Liver (tissue), 9 donors: ENCODE data around the gene GNG8. TPM values are rescaled to one million over a fixed set of nuclear protein-coding genes. Genes with fewer than 3 reads are reported as not detected.

Experiments used
- DNase-seq: peaks from one replicate; pipeline ENCODE4 v3.0.0-alpha.2; 2017; ENCODE audit warnings: low spot score
- H3K27ac ChIP-seq, 2 donors: one replicate each; pipeline ENCODE4 v1.7.0; 2013; ENCODE audit warnings: inconsistent platforms in 2 of 2, low read length in 2 of 2, control low read depth in 1 of 2, low read depth in 1 of 2, mild to moderate bottlenecking in 1 of 2
- H3K27me3 ChIP-seq, 4 donors: one replicate each; pipeline versions ENCODE4 v1.6.1 to v1.7.0; 2013; ENCODE audit warnings: low read length in 3 of 4, inconsistent platforms in 1 of 4, mild to moderate bottlenecking in 1 of 4, moderate library complexity in 1 of 4; ENCODE audit not compliant: control insufficient read depth in 4 of 4, insufficient read depth in 4 of 4
- H3K36me3 ChIP-seq, 4 donors: one replicate each; pipeline versions ENCODE4 v1.6.1 to v1.7.0; 2013; ENCODE audit warnings: low read length in 3 of 4, mild to moderate bottlenecking in 3 of 4, low read depth in 1 of 4, moderate library complexity in 1 of 4; ENCODE audit not compliant: control insufficient read depth in 4 of 4, insufficient read depth in 3 of 4
- H3K4me1 ChIP-seq, 4 donors: one replicate each; pipeline versions ENCODE4 v1.6.1 to v1.7.0; 2013; ENCODE audit warnings: low read length in 3 of 4, mild to moderate bottlenecking in 3 of 4, moderate library complexity in 1 of 4; ENCODE audit not compliant: control insufficient read depth in 4 of 4, insufficient read depth in 4 of 4
- H3K4me3 ChIP-seq, 3 donors: one replicate each; pipeline versions ENCODE4 v1.6.1 to v1.7.0; 2013; ENCODE audit warnings: low read length in 3 of 3, control low read depth in 1 of 3, low read depth in 1 of 3, mild to moderate bottlenecking in 1 of 3
- H3K9ac ChIP-seq, 2 donors: one replicate each; pipeline ENCODE4 v1.7.0; 2013; ENCODE audit warnings: low read length in 2 of 2, mild to moderate bottlenecking in 2 of 2, moderate library complexity in 2 of 2, control low read depth in 1 of 2, low read depth in 1 of 2
- H3K9me3 ChIP-seq, 4 donors: one replicate each; pipeline versions ENCODE4 v1.6.1 to v1.7.0; 2013; ENCODE audit warnings: low read length in 3 of 4; ENCODE audit not compliant: control insufficient read depth in 4 of 4
- EGR1 ChIP-seq, 2 donors: IDR thresholded peaks; 2 replicates each; pipeline ENCODE4 v1.6.1; 2016 to 2018; ENCODE audit warnings: antibody characterized with exemption in 2 of 2, low read depth in 2 of 2
- FOXA1 ChIP-seq: IDR thresholded peaks from 2 replicates; pipeline ENCODE4 v1.6.1; 2016; ENCODE audit warnings: antibody characterized with exemption
- FOXA2 ChIP-seq: IDR thresholded peaks from 2 replicates; pipeline ENCODE4 v1.6.1; 2016; ENCODE audit warnings: antibody characterized with exemption
- GABPA ChIP-seq, 2 donors: IDR thresholded peaks in 1 of 2; conservative IDR thresholded peaks in 1 of 2; 2 replicates each; pipeline ENCODE4 v1.6.1; 2016; ENCODE audit warnings: antibody characterized with exemption in 2 of 2, mild to moderate bottlenecking in 1 of 2, moderate library complexity in 1 of 2
- HNF4A ChIP-seq, 2 donors: conservative IDR thresholded peaks; 2 replicates each; pipeline ENCODE4 v1.6.1; 2016; ENCODE audit warnings: antibody characterized with exemption in 2 of 2, mild to moderate bottlenecking in 2 of 2
- HNF4G ChIP-seq: IDR thresholded peaks from 2 replicates; pipeline ENCODE4 v1.6.1; 2016; ENCODE audit warnings: antibody characterized with exemption
- RAD21 ChIP-seq, 2 donors: IDR thresholded peaks; 2 replicates each; pipeline ENCODE4 v1.6.1; 2016; ENCODE audit warnings: antibody characterized with exemption in 2 of 2, mild to moderate bottlenecking in 2 of 2
- RXRA ChIP-seq, 2 donors: IDR thresholded peaks; 2 replicates each; pipeline ENCODE4 v1.6.1; 2017 to 2018; ENCODE audit warnings: antibody characterized with exemption in 2 of 2, mild to moderate bottlenecking in 1 of 2
- SP1 ChIP-seq: IDR thresholded peaks from 2 replicates; pipeline ENCODE4 v1.6.1; 2018; ENCODE audit warnings: antibody characterized with exemption, mild to moderate bottlenecking
- TAF1 ChIP-seq: conservative IDR thresholded peaks from 2 replicates; pipeline ENCODE4 v1.6.1; 2016; ENCODE audit warnings: antibody characterized with exemption, mild to moderate bottlenecking
- YY1 ChIP-seq: IDR thresholded peaks from 2 replicates; pipeline ENCODE4 v1.6.1; 2016; ENCODE audit warnings: antibody characterized with exemption, mild to moderate bottlenecking
- ZBTB33 ChIP-seq: IDR thresholded peaks from 2 replicates; pipeline ENCODE4 v1.6.1; 2016; ENCODE audit warnings: antibody characterized with exemption
- WGBS: extraction: QIAGEN DNeasy Blood & Tissue Kit; methylation state at CpG from one replicate; pipeline ENCODE4 v1.1.7; 2013; 5-methylcytosine and 5-hydroxymethylcytosine counted together
- polyA plus RNA-seq, 2 donors: library from polyadenylated mRNA; stranded (reverse) in 1 of 2; unstranded in 1 of 2; fragments of 200-250 nt in 1 of 2; fragments of >200 nt in 1 of 2; fragmentation: Nextera tagmentation in 1 of 2; extraction: Ambion mirVana in 1 of 2; gene quantifications; one replicate each; pipeline versions ENCODE4 v1.2.1 to v1.2.3, GENCODE V29; 2013 to 2015
- total RNA-seq, 2 donors: library from RNA; depleted of rRNA; stranded (reverse); fragments of >200 nt; gene quantifications; one replicate each; pipeline ENCODE4 v1.2.3, GENCODE V29; 2014
- TF ChIP-seq, protein P1 (sequence below): fragments of 150-350 bp; IDR thresholded peaks from 2 replicates; pipeline ENCODE4 v1.5.1; 2017; ENCODE audit warnings: improper control_type of control experiment, low read depth, low read length; ENCODE audit not compliant: missing input control
- TF ChIP-seq, protein P2 (sequence below): IDR thresholded peaks from 2 replicates; pipeline ENCODE4 v1.6.1; 2016; ENCODE audit warnings: antibody characterized with exemption, mild to moderate bottlenecking
- donor health status: healthy.
- donor health status: healthy.
- donor health status: healthy.
- donor health status: healthy.
- donor health status: healthy.

The GNG8 gene
- not detected for total RNA-seq
- not detected for polyA plus RNA-seq

- Histone ChIP-seq H3K27ac (no peak within 1 kb of the TSS), H3K4me1 (peaks cover 4 to 22% (median 18%) of the 10 kb centered on the region in 4 donors), H3K36me3 (no peaks in the 10 kb centered on the region), H3K27me3 (peaks cover 0 to 19% (median 3%) of the 10 kb centered on the region in 4 donors), H3K9me3 (no peaks in the 10 kb centered on the region), H3K9ac (no peak within 1 kb of the TSS), H3K4me3 (no peak within 1 kb of the TSS)
- DNase-seq, result no peak
- TF ChIP-seq RAD21 (IDR thresholded peaks at IDR 0.05), result no peak
- TF ChIP-seq, protein P1, sequence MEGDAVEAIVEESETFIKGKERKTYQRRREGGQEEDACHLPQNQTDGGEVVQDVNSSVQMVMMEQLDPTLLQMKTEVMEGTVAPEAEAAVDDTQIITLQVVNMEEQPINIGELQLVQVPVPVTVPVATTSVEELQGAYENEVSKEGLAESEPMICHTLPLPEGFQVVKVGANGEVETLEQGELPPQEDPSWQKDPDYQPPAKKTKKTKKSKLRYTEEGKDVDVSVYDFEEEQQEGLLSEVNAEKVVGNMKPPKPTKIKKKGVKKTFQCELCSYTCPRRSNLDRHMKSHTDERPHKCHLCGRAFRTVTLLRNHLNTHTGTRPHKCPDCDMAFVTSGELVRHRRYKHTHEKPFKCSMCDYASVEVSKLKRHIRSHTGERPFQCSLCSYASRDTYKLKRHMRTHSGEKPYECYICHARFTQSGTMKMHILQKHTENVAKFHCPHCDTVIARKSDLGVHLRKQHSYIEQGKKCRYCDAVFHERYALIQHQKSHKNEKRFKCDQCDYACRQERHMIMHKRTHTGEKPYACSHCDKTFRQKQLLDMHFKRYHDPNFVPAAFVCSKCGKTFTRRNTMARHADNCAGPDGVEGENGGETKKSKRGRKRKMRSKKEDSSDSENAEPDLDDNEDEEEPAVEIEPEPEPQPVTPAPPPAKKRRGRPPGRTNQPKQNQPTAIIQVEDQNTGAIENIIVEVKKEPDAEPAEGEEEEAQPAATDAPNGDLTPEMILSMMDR, result no peak
- TF ChIP-seq ZBTB33, result no peak
- no peak for TF ChIP-seq TAF1
- no peak for TF ChIP-seq RXRA (IDR thresholded peaks at IDR 0.05)
- TF ChIP-seq HNF4A (conservative IDR thresholded peaks at IDR 0.05), result no peak
- TF ChIP-seq EGR1 (IDR thresholded peaks at IDR 0.05; ENCODE audit: low read depth in 2 of 2), result no peak
- TF ChIP-seq FOXA2, result no peak
- no peak for TF ChIP-seq HNF4G
- TF ChIP-seq YY1, result no peak
- no peak for TF ChIP-seq GABPA (IDR thresholded peaks at IDR 0.05 in 1 of 2, conservative IDR thresholded peaks at IDR 0.05 in 1 of 2)
- TF ChIP-seq SP1, result no peak
- 18% methylated on average over 34 of the region's 34 CpGs for WGBS
Measured at GRCh38 chr19:46635920-46636761, at the start of gene GNG8. GNG8 (minus strand) TSS chr19:46636202; CDS start chr19:46634682, 1,520 bp downstream.

DNA sequence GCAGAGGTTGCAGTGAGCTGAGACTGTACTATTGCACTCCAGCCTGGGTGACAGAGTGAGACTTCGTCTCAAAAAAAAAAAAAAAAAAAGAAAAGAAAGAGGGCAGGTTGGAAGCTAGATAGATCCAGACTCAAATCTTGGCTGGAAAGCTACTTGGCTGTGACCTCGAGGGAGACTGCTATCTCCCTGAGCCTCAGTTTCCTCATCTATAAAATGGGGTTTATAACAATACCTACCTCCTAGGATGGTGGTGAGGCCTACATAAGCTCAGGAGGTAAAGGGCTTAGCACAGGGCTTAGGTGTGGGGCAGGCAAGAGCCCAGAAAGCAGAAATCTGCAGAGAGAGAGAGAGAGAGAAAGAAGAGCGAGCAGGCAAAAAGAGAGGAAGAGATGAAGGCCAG is 49.2 kb upstream of the GNG8 start:
- peaks cover 10 to 54% (median 42%) of the 10 kb centered on the region in 4 donors for H3K36me3 ChIP-seq

More for the DNA sequence above, 49.2 kb upstream of the GNG8 start:
- TF ChIP-seq, protein P2, sequence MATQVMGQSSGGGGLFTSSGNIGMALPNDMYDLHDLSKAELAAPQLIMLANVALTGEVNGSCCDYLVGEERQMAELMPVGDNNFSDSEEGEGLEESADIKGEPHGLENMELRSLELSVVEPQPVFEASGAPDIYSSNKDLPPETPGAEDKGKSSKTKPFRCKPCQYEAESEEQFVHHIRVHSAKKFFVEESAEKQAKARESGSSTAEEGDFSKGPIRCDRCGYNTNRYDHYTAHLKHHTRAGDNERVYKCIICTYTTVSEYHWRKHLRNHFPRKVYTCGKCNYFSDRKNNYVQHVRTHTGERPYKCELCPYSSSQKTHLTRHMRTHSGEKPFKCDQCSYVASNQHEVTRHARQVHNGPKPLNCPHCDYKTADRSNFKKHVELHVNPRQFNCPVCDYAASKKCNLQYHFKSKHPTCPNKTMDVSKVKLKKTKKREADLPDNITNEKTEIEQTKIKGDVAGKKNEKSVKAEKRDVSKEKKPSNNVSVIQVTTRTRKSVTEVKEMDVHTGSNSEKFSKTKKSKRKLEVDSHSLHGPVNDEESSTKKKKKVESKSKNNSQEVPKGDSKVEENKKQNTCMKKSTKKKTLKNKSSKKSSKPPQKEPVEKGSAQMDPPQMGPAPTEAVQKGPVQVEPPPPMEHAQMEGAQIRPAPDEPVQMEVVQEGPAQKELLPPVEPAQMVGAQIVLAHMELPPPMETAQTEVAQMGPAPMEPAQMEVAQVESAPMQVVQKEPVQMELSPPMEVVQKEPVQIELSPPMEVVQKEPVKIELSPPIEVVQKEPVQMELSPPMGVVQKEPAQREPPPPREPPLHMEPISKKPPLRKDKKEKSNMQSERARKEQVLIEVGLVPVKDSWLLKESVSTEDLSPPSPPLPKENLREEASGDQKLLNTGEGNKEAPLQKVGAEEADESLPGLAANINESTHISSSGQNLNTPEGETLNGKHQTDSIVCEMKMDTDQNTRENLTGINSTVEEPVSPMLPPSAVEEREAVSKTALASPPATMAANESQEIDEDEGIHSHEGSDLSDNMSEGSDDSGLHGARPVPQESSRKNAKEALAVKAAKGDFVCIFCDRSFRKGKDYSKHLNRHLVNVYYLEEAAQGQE, result no peak
- TF ChIP-seq, protein P1, result no peak
- no peak for TF ChIP-seq SP1
- TF ChIP-seq GABPA (IDR thresholded peaks at IDR 0.05 in 1 of 2, conservative IDR thresholded peaks at IDR 0.05 in 1 of 2), result no peak
- no peak for TF ChIP-seq RXRA (IDR thresholded peaks at IDR 0.05)
- no peak for TF ChIP-seq HNF4G
- no peak for TF ChIP-seq RAD21 (IDR thresholded peaks at IDR 0.05)
- TF ChIP-seq EGR1 (IDR thresholded peaks at IDR 0.05; ENCODE audit: low read depth in 2 of 2), result no peak
- no peak for TF ChIP-seq HNF4A (conservative IDR thresholded peaks at IDR 0.05)
- TF ChIP-seq ZBTB33, result no peak
- no peak for TF ChIP-seq FOXA1
- TF ChIP-seq TAF1, result no peak
- no peaks in the 10 kb centered on the region for H3K4me1 ChIP-seq
- no peaks in the 10 kb centered on the region for H3K27me3 ChIP-seq
- WGBS, result 92% methylated on average over 3 of the region's 3 CpGs
- H3K27ac ChIP-seq, result no peak overlapping the region
- no peaks in the 10 kb centered on the region for H3K9me3 ChIP-seq
- H3K9ac ChIP-seq, result no peak overlapping the region
- H3K4me3 ChIP-seq, result no peak overlapping the region
- no peak for DNase-seq
